COLO668 (cell line): ENCODE results near the gene COMT.
"Not testable (repeated sequence)": the region's sequence is repeated elsewhere in the genome, so short reads cannot be mapped to it uniquely, and the experiment has no call there.

Experiments used
- DNase-seq: peaks from one replicate; lab custom pipeline; 2025; ENCODE audit not compliant: unreplicated experiment; lab: John Stamatoyannopoulos, UW

Gene COMT

DNA sequence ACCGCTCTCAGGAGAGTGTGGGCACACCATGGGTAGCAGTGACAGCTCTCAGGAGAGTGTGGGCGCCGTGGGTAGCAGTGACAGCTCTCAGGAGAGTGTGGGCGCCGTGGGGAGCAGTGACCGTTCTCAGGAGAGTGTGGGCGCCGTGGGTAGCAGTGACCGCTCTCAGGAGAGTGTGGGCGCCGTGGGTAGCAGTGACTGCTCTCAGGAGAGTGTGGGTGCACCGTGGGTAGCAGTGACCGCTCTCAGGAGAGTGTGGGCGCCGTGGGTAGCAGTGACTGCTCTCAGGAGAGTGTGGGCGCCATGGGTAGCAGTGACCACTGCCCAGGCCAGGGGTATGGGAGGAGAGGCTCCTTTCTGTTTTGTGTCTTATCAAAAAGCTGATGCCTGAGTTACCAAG, 33.7 kb upstream of the COMT start:
- DNase-seq, result not testable (repeated sequence)

DNA sequence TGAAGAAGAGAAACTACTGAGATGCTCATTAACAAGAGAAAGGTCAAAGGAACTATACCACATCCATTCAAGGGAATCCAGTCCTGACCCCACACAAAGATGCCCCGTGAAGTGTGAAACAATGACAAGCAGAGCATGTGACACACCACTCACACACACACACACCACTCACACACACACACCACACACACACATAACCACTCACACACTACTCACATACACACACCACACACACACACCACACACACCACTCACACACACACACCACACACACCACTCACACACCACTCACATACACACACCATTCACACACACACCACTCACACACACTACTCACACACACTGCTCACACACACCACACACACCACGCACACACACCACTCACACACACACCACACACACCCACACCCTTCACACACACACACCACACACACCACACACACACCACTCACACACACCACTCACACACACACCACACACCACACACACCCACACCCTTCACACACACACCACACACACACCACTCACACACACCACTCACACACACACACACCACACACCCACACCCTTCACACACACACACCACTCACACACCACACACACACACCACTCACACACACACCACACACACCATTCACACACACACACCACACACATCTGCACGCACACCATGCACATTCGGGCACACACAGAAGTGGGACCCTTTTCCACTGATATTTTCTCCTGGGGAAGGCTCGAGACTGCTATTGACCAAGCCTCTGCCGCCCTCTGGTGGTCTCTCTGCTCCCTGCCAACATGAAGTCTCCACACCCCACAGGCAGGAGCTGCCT, 32.0 kb upstream of the COMT start:
- peak; percentile 76 for DNase-seq

DNA sequence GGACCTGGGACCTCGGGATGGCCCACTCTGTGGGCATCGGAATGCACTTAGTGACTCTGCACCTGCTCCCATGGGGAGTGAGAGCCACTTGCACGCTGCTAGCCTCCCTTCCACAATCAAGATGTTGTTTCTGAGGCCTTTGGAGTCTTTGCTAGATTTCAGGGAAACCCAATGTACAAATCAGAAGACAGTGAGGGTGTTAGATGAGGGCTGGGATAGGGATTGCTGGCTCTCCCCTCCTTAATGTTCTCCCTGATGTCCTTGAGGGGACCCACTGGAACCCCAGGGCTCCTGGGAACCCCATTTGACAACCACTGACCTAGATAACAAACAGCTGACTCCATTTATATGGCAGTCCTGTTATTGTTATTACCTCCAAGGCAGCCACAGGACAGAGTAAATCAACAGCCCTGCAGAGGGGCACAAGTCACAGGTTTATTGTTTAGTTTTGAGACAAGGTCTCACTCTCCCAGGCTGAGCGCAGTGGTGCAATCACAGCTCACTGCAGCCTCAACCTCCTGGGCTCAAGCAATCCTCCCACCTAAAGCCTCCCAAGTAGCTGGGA, 31.3 kb upstream of the COMT start:
- DNase-seq, result no peak

DNA sequence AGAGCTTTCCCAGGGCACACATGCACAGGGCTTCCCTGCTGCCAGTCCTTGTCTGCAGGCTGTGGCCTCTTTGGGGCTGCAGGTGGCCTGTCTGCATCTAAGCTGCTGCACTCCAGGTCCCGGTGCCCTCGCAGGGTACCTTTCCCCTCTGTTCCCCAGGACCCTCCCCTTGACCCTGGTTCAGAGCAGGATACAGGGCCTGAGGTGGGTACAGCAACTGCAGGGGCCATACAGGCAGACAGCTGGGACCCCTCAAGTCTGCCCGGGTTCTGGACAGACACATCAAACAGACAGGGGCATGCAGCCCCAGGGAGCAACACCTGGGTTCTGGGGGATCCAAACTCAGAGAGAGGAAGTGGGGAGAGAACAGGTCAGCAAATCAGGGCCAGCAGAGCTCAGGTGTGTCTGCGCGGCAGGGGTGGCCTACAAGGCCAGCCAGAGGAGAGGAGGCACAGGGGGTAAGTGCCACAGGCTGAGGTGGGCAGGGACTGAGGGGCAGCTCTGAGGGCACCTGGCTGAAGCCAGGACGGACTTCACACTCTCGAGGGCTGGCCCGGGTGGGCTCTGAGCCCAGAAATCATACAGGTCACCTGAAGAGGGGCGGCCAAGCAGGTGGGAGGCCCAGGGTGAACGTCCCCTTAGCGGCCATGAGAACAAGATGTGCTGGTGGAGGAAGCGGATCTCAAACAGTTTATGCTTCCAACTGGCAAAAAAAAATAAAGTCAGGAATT, 29.9 kb upstream of the COMT start:
- no peak for DNase-seq

DNA sequence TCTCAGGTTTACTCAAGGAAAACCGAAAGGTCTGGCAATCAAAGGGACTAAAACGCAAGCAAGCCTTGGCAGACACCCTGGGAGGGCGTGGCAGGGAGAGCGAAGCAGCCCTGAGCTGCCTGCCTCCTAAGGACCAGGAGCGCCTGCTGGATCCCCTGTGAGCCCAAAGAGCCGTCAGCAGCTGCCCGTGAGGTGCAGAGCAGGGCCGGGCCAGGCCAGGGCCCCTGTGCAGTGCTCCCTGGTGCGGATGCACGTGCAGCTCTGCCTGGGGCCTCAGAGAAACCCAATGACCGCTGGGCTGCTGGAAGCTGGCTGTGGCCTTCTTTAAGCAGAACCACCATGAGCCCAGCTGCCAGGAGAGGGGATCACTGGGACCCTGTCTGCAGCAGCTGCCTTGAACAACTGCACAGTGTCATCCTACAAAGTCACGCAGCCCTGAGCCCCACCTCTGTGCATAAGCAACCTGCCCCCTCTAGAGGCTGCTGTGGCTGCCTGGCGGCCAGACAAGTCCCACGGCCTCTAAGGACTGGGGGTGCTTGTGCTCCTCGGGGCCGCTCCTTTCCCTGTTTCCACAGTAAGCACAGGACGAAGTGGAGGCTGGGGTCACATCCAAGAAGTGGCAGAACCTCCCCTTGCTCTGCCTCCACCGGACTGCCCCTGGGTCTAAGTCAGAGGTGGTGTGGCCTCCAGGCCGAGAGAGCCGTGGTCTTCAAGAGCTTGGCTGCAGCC, 29.1 kb upstream of the COMT start:
- DNase-seq, result no peak

DNA sequence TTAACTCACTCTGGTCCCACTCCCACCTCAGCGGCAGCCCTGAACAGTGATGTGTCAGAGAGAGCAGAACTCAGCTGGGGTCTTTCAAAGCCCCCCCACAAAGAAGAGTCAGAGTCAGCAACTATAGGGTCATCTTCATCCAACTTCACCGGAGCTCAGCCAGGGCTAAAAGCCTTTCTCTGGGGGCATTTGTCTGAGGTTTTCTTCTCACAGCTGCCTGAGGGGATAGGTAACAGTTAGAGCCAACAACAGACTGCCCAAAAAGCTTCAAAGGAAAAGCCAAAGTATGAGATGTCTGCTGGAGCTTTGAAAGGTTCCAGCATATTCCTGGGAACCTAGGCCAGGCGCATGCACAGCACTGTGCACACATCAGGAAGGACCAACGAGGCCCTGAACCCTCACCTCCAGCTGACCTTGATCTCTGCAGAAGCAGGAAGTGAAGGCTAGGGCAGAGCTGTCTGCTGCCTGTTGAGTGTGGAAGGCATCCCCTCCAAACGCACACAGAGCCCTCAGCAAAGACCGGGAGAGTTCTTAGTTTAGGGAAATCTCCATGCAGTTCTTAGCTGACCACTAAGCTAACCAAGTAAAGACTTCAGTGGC, 28.1 kb upstream of the COMT start:
- DNase-seq, result no peak

DNA sequence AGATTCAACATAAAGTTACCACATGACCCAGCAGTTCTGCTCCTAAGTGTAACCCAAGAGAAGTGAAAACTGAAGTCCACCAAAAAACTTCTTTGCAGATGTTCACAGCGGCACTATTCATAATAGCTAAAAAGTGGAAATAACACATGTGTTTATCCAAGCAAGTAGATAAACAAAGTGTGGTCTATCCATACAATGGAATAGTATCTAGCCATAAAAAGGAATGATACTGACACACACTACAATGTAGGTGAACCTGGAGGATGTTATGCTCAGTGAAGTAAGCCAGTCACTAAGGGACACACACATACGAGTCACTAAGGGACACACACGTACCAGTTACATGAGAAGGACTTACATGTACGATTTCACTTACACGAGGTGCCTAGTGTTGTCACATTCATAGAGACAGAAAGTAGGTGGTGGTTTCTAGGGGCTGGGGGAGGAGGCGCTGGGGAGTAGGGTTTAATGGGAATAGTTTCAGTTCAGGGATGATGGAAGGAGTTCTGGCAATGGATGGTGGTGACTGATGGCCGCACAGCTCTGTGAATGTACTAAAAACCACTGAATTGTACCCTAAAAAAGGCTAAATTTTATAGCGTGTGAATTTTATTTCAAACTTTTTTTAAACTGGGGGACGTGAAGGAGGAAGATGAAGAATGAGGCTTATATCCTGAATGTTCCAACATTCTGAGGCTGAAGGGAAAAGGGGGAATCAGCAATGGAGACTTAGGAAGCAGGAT, 27.2 kb upstream of the COMT start:
- no peak for DNase-seq

DNA sequence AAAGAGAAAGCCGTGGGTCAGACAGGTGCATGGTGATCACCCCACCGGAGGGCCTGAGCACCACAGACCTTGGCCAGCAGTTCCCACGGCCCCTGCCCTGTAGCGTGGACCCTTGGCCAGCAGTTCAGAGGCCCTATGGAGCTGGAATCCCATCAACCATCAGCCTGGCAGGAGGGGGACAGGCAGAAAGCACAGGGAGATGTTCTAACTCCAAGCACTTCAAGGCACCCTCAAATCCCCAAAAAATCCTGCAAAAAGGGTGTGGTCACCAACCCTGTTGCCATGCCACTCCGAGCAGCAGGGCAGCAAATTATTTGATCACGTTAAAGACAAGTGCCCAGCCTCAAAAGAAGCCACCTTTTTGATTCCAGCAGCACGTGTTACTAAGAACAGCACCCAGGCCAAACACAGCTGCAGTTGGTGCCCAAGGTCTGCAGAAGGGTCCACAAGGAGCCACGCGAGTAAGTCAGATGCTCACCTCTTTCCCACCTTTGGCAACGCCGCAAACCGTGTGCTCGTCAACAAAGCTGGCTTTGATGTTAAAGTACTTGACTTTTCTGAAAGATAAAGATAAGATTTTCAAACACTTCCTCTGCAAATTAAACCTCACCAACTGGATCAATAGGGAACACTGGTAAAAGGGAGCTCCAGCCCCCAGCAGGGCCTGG, 26.2 kb upstream of the COMT start:
- no peak for DNase-seq

DNA sequence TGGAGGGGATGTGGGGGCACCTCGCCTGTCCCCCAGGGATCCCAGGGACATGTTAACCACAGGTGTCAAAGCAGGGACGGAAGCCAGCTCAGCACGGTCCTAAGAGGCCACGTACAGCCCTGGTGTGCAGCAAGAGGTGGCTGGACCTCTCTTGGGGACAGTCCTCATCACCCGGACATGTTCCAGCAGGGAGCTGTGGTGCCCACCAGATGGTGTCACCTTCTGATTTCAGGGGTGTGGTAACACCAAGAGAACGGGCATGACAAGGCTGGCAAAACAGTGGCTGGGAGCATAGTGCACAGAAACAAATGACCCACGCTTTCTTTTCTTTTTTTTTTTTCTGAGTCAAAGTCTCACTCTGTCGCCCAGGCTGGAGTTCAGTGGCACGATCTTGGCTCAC, 25.6 kb upstream of the COMT start:
- DNase-seq, result no peak

DNA sequence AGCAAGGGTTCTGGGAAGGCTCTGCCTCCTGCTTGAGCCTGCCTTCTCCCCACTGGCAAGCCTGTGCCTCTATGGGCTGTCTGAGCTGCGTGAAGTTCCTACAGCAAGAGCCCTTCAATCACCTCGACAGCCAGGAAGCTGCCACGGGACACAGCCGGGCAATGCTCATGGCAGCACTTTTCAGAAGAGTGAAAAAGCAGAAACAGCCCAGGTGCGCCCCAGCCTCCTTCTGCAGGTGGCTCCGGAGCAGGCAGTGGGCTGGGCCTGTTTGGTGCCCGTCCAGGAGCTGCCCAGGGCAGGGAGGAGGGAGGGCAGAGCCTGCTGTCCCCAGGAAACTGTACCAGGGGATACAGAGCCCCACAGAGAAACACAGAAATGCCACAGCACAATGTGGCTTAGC, 24.6 kb upstream of the COMT start:
- no peak for DNase-seq

DNA sequence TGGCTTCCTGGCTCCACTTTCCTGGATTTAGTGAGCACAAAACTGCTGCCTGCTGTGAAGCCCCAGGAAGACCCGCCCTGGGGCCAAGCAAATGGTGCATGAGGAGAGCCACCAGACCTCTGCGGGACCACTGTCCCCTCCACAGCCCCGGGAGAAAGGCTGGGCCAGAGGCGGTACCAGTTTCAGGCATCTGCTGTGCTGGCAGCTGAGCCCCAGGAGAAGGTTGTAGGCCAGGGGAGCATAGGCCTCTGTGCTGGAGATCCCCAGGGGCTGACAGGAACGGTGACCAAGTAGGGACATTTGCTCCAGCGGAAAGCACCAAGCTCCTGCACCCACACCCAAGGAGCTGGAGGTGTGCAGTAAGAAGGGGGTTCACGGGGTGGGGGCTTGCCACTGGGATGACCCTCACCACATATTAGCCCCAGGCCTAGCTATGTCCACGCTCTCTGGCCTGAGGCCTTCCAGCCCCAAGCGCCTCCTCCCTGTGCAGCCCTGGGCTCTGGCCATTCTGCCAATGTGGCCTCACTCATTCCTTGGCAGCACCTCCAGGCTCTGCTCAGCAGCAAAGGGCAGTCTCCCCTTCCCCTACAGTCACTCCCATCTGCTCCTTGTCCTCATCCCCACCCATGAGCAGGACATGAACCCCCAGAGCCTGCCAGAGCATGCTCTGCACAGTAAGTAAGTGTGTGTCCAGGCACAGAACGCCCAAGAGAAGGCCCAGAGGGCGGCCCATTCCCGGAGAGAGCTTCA, 24.0 kb upstream of the COMT start:
- DNase-seq, result no peak

DNA sequence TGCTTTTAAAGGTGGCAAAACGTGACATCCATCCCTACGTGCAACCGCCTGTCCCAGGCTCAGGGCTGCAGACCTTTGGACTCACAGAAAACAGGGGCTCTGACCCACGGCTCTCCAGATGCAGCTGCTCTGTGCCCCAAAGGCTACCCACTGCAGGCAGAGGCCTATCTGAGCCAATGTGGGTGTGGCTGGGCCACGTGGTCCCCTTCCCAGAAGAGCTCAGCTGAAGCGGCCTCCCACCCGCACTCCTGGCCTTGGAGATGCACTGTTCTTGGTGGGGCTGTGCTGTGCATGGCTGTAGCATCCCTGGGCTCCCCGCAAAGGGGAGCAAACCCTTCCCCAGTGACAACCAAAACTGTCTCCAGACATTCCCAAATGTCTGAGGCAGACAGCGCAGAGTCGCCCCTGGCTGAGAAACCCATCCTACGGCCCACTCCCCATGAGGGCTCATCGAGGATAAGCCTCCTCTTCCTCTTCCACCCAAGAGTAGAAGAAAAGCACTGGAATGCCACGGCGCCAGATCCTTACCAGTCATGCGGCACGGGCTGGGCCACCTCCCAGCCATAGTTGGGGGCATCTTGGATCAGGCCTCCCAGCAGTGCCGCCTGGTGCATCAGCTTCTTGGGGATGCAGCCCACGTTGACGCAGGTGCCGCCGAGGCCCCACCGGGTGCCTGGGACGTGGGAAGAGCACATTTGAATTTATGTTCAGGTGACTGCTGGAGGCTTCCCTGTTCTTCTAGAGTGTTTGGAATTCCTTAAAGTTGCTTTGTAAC, 23.1 kb upstream of the COMT start:
- no peak for DNase-seq

DNA sequence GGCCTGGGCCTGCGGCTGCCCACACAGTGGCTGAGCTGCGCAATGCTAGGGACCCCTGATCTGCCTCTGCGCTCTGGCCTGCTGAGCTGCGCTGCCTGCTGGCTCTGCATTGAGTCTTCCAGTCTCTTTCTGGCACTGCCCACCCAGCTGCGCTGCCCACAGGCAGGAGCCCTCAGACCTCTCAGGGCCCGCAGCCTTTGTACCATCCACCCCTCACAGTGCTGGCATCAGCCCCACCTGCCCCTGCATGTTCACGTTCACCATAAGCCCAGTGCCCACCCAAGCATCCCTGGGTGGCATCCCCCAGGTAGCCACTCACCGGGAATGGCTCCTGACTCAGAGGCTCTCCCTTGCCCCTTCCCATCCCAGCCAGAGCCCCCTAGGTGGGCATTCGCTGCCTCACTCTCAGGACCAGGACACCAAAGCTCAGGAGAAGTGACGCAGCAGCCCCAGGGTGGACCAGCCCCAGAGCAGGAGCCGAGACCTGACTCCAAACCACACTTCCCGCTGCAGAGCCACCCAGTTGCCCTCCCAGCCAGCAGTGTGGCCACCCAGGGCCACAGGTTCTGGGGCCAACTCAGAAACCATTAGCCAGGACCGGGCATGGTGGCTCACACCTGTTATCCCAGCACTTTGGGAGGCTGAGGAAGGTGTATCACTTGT, 21.7 kb upstream of the COMT start:
- DNase-seq, result no peak

DNA sequence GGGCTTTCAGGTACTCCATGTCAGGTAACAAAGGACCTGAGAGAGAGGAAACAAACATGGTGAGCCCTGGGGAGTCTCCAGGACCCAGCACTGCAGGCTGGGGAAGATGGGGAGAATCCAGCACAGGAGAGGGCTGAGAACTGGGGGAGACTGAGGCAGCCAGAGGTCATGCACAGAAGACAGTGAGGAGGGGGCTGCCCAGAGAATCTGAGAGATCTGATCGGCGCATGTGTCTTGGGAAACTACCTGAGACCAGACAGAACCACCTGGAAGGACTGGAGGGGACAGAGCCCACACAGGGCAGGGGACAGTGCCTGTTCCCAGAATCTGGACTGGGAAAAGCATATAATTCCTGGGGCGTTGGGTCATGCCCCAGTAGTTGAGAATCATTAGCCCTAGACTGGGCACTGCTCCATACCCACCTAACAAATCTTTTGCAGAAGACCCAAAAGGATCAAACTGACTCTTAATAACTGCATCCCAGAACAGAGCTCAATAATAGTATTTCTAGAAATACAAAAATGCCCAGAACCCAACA, 20.0 kb upstream of the COMT start:
- no peak for DNase-seq

DNA sequence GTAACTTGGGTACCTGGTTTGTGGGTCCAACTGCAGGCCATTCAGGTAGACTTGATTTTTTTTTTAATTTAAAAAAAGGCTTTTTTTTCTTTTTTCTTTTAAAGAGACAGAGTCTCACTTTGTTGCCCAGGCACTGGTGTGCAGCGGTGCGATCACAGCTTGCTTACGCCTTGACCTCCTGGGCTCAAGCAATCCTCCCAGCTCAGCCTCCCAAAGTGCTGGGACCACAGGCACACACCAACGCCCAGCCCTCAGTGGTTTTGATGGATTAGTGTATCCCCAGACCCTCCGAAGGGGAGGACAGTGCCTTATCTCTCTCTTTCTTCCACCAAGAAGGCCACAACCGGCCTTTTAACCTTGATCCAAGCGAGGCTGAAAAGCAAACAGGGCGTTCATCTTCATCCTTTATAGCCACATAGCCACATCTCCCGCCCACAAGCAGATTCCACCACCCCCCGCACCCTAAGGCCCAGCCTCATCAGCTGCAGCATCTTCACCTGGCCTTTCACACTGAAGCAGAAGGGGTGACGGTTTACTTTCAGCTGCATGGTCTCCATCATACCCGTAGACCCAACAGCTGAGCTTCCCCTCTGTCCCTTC, 17.6 kb upstream of the COMT start:
- no peak for DNase-seq

DNA sequence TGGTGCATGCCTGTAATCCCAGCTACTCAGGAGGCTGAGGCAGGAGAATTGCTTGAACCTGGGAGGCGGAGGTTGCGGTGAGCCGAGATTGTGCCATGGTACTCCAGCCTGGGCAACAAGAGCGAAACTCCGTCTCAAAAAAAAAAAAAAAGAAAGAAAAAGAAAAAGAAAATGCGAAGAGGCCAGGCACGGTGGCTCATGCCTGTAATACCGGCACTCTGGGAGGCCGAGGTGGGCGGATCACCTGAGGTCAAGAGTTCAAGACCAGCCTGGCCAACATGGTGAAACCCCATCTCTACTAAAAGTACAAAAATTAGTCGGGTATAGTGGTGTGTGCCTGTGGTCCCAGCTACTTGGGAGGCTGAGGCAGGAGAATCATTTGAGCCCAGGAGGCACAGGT, 15.5 kb upstream of the COMT start:
- not testable (repeated sequence) for DNase-seq

DNA sequence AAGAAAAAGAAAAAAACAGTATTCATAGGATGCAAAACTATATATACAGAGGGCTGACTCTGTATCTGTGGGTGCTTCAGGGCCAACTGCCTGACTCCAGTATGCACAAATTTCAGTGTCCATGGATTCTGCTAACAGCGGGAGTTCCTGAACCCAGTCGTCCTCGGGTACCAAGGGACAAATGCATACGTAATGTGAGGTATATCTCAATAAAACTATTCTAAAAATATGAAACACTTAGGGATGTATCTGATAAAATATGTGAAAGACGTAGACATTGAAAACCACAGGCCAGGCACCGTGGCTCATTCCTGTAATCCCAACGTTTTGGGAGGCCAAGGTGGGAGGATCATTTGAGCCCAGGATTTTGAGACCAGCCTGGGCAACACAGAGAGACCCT, 13.9 kb upstream of the COMT start:
- no peak for DNase-seq
